T-helper 2 cell treated with Interferon-gamma antibody and Interleukin-4, amounts not matched to agents 100 ng/mL and 5 ng/mL, for 36 hours (primary cell): ENCODE measurements around the gene NEMF. TPM values are rescaled to one million over a fixed set of nuclear protein-coding genes. Genes with fewer than 3 reads are reported as not detected.
"Not testable (repeated sequence)": the region's sequence is repeated elsewhere in the genome, so short reads cannot be mapped to it uniquely, and the experiment has no call there.

ENCODE experiments used
- intact Hi-C: fragments of 100-400 bp; cut with micrococcal nuclease; formaldehyde crosslinking; loops from one replicate; pipeline ENCODE4 v1.15.1; 2023
- total RNA-seq: library from RNA; stranded (reverse); gene quantifications from 2 replicates; pipeline ENCODE4 v1.2.3, GENCODE V29; 2022

NEMF gene
- total RNA-seq, 1 donor from 2014 or later = 72.7 TPM

- intact Hi-C loops = loop anchor here (1.0 kb wide), 2 partner anchors 13 to 226 kb away; no protein-coding TSS in a partner anchor
These were observed 27.1 kb upstream of the NEMF start for GRCh38 chr14:49879646-49880204.

GRCh38 chr14:49876563-49877127 is 24.1 kb upstream of the NEMF start:
- intact Hi-C loops = no loop called here

DNA sequence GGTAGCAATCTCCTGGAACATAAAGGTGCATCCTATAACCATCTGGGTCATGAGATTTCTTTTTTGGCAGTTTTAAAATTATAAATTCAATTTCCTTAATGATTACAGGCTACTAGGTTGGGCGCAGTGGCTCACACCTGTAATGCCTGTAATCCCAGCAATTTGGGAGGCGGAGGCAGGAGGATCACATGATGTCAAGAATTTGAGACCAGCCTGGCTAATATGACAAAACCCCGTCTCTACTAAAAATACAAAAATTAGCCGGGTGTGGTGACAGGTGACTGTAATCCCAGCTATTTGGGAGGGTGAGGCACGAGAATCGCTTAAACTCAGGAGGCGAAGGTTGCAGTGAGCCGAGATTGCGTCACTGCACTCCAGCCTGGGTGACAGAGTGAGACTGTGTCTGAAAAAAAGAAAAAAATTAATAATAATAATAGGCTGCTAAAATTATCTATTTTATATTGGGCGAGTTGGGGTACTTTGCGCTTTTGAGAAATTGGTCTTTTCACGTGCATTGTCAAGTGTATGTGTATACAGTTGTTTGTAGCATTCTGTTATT is 23.1 kb upstream of the NEMF start:
- intact Hi-C loops = no loop called here

- intact Hi-C loops = not testable (repeated sequence)
These were observed 21.0 kb upstream of the NEMF start for GRCh38 chr14:49873548-49873947.

DNA sequence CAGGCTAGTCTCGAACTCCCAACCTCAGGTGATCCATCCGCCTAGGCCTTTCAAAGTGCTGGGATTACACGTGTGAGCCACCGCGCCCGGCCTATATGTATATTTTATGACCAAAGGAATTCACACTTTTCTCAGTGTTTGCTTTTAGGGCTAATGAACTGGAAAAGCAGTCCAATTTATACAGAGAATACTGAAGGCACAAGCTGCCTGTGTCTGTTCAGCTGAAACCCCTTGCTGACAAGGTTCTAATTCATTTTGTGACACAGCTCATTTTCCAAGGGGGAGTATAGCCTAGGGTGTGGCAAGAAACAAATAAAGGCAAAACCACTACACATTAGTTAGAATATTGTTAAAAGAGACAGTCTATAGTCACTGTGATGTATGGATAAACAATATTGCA is 18.3 kb upstream of the NEMF start:
- intact Hi-C loops = no loop called here

- intact Hi-C loops = loop anchor here (1.0 to 10.0 kb wide), 6 partner anchors 24 to 966 kb away; partner anchors contain the start of gene NIN
These were observed 16.1 kb upstream of the NEMF start for GRCh38 chr14:49868720-49869114.

DNA sequence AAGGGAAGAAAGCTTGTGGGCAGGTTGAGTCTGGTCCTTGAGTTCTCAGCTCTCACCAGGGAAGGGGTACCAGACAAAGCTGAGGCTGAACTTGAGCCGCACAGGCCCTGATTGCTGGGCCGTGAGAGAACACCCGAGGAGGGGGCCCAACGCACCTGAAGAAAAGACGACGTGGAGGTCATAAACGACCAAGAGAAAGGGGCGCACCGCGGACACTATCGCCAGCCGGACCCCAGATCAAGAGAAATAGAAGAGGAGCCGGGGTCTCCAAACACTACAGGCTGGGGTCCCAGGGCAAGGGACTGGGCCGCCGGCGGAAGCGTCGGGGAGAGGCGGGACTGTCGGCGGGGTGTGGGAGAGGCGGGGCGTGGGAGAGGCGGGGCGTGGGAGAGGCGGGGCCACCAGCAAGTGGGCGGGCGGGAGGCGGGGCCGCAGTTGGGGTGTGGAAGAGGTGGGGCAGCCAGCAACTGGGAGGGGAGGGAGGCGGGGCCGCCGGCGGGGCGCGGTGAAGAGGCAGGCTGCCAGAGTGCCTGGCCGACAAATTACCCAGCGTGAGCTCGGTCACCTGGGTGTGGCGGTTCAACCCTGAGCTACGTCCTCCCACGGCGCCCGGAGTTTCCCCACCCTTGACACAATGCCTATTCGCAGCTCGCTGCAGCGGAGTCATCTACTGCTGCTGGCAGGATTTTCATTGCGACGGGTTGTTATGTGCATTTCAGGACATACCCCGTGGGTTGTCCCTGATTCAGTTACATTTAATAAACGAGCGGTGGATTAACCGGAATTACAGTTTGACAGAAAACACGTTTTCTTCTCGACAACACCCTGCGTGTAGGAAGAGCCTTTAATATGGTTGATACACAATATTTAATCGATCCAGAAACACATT is 15.5 kb upstream of the NEMF start:
- intact Hi-C loops = loop anchor here (1.0 to 10.0 kb wide), 6 partner anchors 24 to 967 kb away; partner anchors contain the start of gene NIN

DNA sequence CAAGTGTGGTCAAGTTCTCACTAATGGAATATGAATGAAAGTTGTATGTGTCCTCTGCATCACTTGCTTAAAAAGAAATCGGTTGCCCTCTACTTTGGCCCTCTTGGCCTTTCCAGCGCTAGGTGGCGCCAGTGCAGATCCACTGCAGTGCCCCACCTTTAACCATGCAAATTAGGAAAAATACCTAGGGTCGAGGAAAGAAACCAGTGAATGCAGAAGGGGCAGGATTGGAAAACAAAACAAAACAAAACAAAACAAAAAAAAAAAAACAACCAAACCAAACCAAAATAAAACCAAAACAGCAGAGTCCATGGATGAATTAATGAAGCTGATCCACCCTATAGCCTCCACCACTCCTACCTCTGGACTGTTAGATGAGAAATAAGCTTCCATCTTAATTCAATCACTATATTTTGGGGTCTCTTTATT is 12.9 kb upstream of the NEMF start:
- intact Hi-C loops = loop anchor here (1.0 to 10.0 kb wide), 3 partner anchors 109 to 969 kb away; partner anchors contain the start of gene NIN

GRCh38 chr14:49863487-49864281 is 11.1 kb upstream of the NEMF start:
- intact Hi-C loops = loop anchor here (1.0 to 10.0 kb wide), 9 partner anchors 29 to 971 kb away; partner anchors contain the start of genes ARF6, DMAC2L, L2HGDH and NIN

DNA sequence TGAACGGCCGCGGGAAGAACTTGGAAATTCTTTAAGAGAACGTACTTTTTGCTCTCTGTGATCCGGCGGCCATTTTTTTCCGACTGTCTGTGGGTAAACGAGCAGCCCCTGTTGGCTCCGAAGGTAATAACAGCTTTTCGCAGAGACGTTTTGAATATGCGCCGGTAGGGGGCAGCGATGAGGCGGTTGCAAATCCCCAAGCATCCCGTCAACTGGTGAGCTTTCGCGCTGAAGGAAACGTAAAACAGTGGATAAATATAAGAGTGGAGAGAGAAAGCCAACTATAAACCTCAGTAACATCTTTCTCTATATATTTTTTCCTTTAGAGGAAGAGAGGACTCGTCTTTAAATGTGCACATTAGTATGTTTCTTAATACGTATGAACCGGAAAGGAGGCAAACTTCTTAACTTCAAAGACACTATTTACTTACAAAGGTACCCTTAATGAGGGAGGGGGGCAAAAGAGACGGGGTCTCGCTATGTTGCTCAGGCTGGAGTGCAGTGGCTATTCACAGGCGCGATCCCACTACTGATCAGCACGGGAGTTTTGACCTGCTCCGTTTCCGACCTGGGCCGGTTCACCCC is 9.6 kb upstream of the NEMF start:
- intact Hi-C loops = loop anchor here (1.0 to 10.0 kb wide), 13 partner anchors 9 to 973 kb away; partner anchors contain the start of genes ARF6, DMAC2L, L2HGDH and MAP4K5

- intact Hi-C loops = loop anchor here (1.0 to 10.0 kb wide), 13 partner anchors 8 to 973 kb away; partner anchors contain the start of genes ARF6, DMAC2L, L2HGDH and MAP4K5
These were observed 9.1 kb upstream of the NEMF start for GRCh38 chr14:49861699-49862088.

GRCh38 chr14:49860988-49861698 is 8.6 kb upstream of the NEMF start:
- intact Hi-C loops = loop anchor here (10.0 kb wide), 2 partner anchors 114 to 974 kb away; partner anchors contain the start of gene NIN

DNA sequence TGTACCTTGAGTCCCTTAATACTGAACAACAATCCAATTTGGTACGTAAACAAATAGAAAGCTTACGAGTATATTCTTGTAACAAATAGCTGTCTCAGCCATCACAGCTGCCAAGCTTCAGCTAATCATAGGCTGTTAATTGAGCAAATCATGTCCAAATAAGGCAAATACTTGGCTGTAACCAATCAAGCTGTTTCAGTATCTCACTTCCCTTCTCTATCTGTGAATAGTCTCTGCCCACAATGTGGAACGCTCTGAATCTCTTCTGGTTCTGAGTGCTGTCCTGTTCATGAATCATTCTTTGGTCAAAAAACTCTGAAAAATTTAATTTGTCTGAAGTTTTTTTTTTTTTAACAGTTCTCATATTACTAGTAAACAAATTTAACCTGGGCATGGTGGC is 5.8 kb upstream of the NEMF start:
- intact Hi-C loops = no loop called here

DNA sequence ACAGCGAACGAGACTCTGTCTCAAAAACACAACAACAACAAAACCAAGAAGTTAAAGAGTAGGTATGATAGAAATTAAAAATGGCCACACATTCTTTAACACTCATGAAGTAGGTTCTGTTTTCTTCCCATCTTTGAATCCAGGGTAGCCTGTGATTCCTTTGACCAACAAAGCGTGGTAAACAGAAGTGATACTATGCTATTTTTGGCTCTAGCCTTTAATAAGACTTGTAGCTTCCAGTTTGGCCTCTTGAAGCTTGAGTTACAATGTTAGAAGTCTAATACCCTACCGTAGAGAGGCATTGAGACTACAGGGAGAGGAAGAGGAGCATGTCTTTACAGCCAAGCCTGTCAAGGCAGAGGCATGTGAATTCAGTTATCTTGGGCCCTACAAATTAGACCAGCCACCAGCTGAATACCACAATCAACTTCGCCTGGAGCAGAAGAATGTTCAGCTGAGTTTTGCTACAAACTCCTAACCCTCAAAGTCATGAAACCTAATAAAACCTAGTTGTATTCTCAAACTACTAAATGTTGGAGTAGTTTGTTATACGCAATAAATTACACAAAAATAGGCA is 4.9 kb upstream of the NEMF start:
- intact Hi-C loops = no loop called here

GRCh38 chr14:49853572-49854375 is 1.2 kb upstream of the NEMF start:
- intact Hi-C loops = loop anchor here (1.0 to 2.0 kb wide), 5 partner anchors 9 to 377 kb away; partner anchors contain the start of genes SOS2 and VCPKMT

DNA sequence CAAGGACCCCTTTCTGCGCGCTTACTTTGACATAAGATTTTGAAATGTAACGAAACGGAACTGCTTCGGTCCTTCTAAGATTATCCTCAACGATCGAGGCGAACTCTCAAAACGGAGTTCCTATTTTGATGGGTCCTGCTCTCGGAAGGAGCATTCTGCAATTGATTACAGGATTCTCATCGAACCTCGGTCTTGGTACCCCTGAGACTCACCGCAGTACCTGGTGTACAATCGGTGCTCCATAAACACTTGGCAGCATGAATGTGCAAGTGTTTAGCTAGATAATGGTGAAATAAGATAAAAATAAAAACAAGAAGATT is 530 bp upstream of the NEMF start:
- intact Hi-C loops = loop anchor here (1.0 to 2.0 kb wide), 5 partner anchors 9 to 378 kb away; partner anchors contain the start of genes SOS2 and VCPKMT

DNA sequence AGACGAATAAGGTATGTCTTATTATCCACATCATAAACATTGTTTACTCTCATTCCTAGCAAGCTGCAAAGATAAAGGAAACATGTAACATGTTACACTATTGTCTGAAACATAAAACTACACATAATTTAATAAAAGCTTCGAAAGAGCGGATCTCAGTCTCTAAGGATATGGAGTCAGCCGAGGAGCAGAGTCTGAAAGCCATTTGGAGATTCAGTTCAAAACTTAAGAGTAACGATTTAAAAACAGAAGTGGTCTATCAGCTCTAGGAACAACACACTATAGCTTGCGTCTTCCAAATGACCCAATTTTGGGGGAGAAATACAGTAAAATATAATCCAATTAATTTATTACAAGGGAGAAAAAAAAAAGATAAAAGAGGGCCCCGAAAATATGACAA is 775 bp downstream of the NEMF start:
- intact Hi-C loops = loop anchor here (1.0 to 2.0 kb wide), 2 partner anchors 85 to 379 kb away; partner anchors contain the start of gene SOS2

- intact Hi-C loops = no loop called here
These were observed 3.3 kb downstream of the NEMF start for GRCh38 chr14:49849213-49849847.
